ENCODE results near the gene TNFRSF19.

GRCh38 chr13:23551213-23552008, 18.8 kb upstream of the TNFRSF19 start:
- TF ChIP-seq POLR2AphosphoS5 (IDR thresholded peaks at IDR 0.05) (no peak), CTCF (IDR thresholded peaks at IDR 0.05 in 8 of 11, conservative IDR thresholded peaks at IDR 0.05 in 3 of 11) (no peak), POLR2A (IDR thresholded peaks at IDR 0.05) (no peak)

Measured in spleen (tissue), 7 donors.